Measurements from ENCODE around the gene TLE1. TPM values are rescaled to one million over a fixed set of nuclear protein-coding genes. Genes with fewer than 3 reads are reported as not detected.

TLE1 gene
- total and polyA plus RNA-seq, 9 of the 15 experiments (the other 6 are each of a cell fraction or from before 2014, with no cell fraction given), result 0.11 TPM; not detected in 8

- Histone ChIP-seq H3K4me3 (no peak overlapping the region), H2AFZ (ENCODE audit: low read depth, low read length) (no peak overlapping the region), H3K9me1 (ENCODE audit: control insufficient read depth, insufficient read depth, low read length) (no peaks in the 10 kb centered on the region), H3K4me1 (replicated peaks in 1 of 2; ENCODE audit: control insufficient read depth in 2 of 2, insufficient read depth in 2 of 2, low read length in 2 of 2) (no peaks in the 10 kb centered on the region), H3K27ac (ENCODE audit: extremely low read depth, low read depth, low read length) (no peak overlapping the region), H3K79me2 (ENCODE audit: control insufficient read depth, insufficient read depth, low read length) (no peaks in the 10 kb centered on the region), H3K4me2 (ENCODE audit: insufficient read depth, low read length) (no peak overlapping the region), H3K9ac (ENCODE audit: insufficient read depth in 1 of 2, low read depth in 2 of 2, low read length in 2 of 2) (no peak overlapping the region), H3K9me3 (replicated peaks; ENCODE audit: control insufficient read depth, insufficient read depth, low read depth, low read length) (no peaks in the 10 kb centered on the region), H3K27me3 (ENCODE audit: control insufficient read depth in 2 of 2, insufficient read depth in 2 of 2, low read length in 2 of 2) (no peaks in the 10 kb centered on the region), H3K36me3 (ENCODE audit: control insufficient read depth, insufficient read depth, low read length) (no peaks in the 10 kb centered on the region), H4K20me1 (replicated peaks; ENCODE audit: control insufficient read depth, insufficient read depth, low read length) (no peaks in the 10 kb centered on the region)
- FAIRE-seq, result no peak
- no peak for DNase-seq (ENCODE audit: extremely low read depth in 1 of 4, low spot score in 3 of 4)
- intact Hi-C loops (cut with micrococcal nuclease), result no loop called here
- in situ Hi-C loops (cut with MboI), result no loop called here
- TF ChIP-seq ZNF124 (CRISPR knock-in tag; IDR thresholded peaks at IDR 0.05) (no peak), POLR2G (IDR thresholded peaks at IDR 0.05; ENCODE audit: low read depth, low read length) (no peak), PTBP1 (IDR thresholded peaks at IDR 0.05; ENCODE audit: low read depth, low read length) (no peak), BRD4 (IDR thresholded peaks at IDR 0.05) (no peak), CAMTA2 (CRISPR knock-in tag; conservative IDR thresholded peaks at IDR 0.05) (no peak), ZFX (CRISPR knock-in tag; IDR thresholded peaks at IDR 0.05) (no peak), NR2C2 (CRISPR knock-in tag; IDR thresholded peaks at IDR 0.05) (no peak), NR2C2 (tag; IDR thresholded peaks at IDR 0.05) (no peak), FOXM1 (IDR thresholded peaks at IDR 0.05; ENCODE audit: low read depth) (no peak), FOXM1 (CRISPR knock-in tag; IDR thresholded peaks at IDR 0.05; ENCODE audit: low read depth) (no peak), MECOM (CRISPR knock-in tag; IDR thresholded peaks at IDR 0.05) (no peak), HDGF (IDR thresholded peaks at IDR 0.05) (no peak), ZNF253 (CRISPR knock-in tag; conservative IDR thresholded peaks at IDR 0.05) (no peak), RFX1 (IDR thresholded peaks at IDR 0.05) (no peak)
- ChIA-PET POLR2A (interaction anchor here (0.7 kb wide), 1 partner anchor 91 kb away, joined by 3 read pairs; no protein-coding TSS in a partner anchor), CTCF (ENCODE audit: low intra/inter-chr PET ratio) (no interaction called here)
- no peak for ATAC-seq
- 0% methylated on average over 3 of the region's 3 CpGs for WGBS (ENCODE audit: insufficient coverage, low coverage, missing lambda C conversion rate)
- no TSS peak for BruUV-seq (replicated peaks)
Measured at GRCh38 chr9:81683704-81684103, 5.6 kb downstream of the TLE1 start.
